PC-3 (cell line): ENCODE results near the gene TRAPPC2L.

Experiments used
- EZH2 ChIP-seq: fragments of 300-600 bp; sonication (generic); IDR thresholded peaks from one replicate; pipeline ENCODE4 v1.6.1; 2017; ENCODE audit warnings: antibody characterized with exemption, mild to moderate bottlenecking, low read length; ENCODE audit not compliant: unreplicated experiment
- EZH2phosphoT487 ChIP-seq: fragments of 300-600 bp; sonication (generic); IDR thresholded peaks from 2 replicates; pipeline ENCODE4 v1.6.1; 2018; ENCODE audit warnings: mild to moderate bottlenecking, antibody characterized with exemption, low read length, borderline replicate concordance
- TF ChIP-seq, protein P1 (sequence below): fragments of 300-600 bp; sonication (generic); conservative IDR thresholded peaks from 2 replicates; pipeline ENCODE4 v1.5.1; 2017; ENCODE audit warnings: antibody characterized with exemption, low read depth, mild to moderate bottlenecking, low read length

DNA sequence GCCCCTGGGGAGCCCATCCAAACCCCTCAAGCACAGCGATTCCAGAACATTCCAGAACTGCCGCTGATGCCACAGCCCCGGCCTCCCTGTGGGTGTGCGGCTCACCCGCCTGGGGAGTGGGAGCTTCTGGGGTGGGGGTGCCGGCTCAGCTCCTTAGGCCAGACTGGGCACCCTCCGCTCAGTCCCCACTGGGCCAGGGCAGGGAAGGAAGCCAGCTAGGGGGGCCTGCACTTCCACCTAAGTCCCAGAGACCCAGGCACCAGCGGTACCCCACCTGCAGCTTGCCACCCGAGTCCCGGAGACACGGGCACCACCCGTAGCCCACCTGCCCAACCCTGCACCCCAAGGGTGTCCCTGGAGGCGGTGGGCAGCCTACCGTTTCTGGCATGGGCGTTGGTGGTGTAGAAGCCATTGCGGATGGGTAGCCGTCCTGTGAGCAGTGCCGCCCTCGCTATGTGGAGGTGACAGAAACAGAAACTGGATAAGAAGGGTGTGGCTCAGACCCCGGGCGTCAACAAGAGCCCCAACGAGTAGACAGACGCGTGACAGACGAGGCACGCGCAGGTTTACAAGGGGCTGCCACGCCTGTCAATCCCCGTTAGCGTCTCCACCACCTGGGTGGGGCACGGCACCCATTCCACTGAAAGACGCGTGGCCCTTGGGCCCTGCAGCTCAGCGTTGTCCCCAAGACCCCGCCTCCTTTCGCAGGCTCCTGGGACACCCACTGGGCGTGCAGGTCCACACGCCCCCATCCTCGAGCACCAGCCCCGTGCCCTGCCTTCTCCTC, 15.2 kb upstream of the TRAPPC2L start:
- TF ChIP-seq EZH2 = no peak
- TF ChIP-seq, protein P1, sequence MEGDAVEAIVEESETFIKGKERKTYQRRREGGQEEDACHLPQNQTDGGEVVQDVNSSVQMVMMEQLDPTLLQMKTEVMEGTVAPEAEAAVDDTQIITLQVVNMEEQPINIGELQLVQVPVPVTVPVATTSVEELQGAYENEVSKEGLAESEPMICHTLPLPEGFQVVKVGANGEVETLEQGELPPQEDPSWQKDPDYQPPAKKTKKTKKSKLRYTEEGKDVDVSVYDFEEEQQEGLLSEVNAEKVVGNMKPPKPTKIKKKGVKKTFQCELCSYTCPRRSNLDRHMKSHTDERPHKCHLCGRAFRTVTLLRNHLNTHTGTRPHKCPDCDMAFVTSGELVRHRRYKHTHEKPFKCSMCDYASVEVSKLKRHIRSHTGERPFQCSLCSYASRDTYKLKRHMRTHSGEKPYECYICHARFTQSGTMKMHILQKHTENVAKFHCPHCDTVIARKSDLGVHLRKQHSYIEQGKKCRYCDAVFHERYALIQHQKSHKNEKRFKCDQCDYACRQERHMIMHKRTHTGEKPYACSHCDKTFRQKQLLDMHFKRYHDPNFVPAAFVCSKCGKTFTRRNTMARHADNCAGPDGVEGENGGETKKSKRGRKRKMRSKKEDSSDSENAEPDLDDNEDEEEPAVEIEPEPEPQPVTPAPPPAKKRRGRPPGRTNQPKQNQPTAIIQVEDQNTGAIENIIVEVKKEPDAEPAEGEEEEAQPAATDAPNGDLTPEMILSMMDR = no peak
- no peak for TF ChIP-seq EZH2phosphoT487
